Adipocyte (in vitro differentiated cells): ENCODE measurements around the gene AGAP2.
A peak's percentile ranks its signal among the peaks of the same experiment; 100 is the strongest.
"Not testable (repeated sequence)": the region's sequence is repeated elsewhere in the genome, so short reads cannot be mapped to it uniquely, and the experiment has no call there.

ENCODE experiments used
- DNase-seq: peaks from one replicate; pipeline ENCODE4 v3.0.0-alpha.2; 2015; ENCODE audit warnings: low read depth
- H3K27me3 ChIP-seq: replicated peaks from 2 replicates; pipeline ENCODE4 v1.7.0; 2013; ENCODE audit warnings: mild to moderate bottlenecking, low read length, moderate library complexity; ENCODE audit not compliant: control insufficient read depth, insufficient read depth
- H3K36me3 ChIP-seq: 2 replicates; pipeline ENCODE4 v1.7.0; 2013; ENCODE audit warnings: low read length, mild to moderate bottlenecking, moderate library complexity; ENCODE audit not compliant: control insufficient read depth, insufficient read depth, severe bottlenecking
- H3K4me1 ChIP-seq: 2 replicates; pipeline ENCODE4 v1.7.0; 2013; ENCODE audit warnings: mild to moderate bottlenecking, low read length, moderate library complexity; ENCODE audit not compliant: control insufficient read depth, insufficient read depth
- H3K4me3 ChIP-seq: 2 replicates; pipeline ENCODE4 v1.7.0; 2013; ENCODE audit warnings: mild to moderate bottlenecking, low read length, moderate library complexity
- H3K9ac ChIP-seq: 2 replicates; pipeline ENCODE4 v1.7.0; 2013; ENCODE audit warnings: mild to moderate bottlenecking, low read length, moderate library complexity
- H3K9me3 ChIP-seq: 2 replicates; pipeline ENCODE4 v1.7.0; 2013; ENCODE audit warnings: mild to moderate bottlenecking, low read length, moderate library complexity; ENCODE audit not compliant: control insufficient read depth

Gene AGAP2

GRCh38 chr12:57697076-57697475, 41.5 kb downstream of the AGAP2 start:
- no peak overlapping the region for H3K4me3 ChIP-seq
- H3K36me3 ChIP-seq = peaks cover 39% of the 10 kb centered on the region
- H3K4me1 ChIP-seq = peaks cover 12% of the 10 kb centered on the region
- no peak overlapping the region for H3K9ac ChIP-seq
- H3K9me3 ChIP-seq = no peaks in the 10 kb centered on the region
- no peaks in the 10 kb centered on the region for H3K27me3 ChIP-seq
- no peak for DNase-seq

DNA sequence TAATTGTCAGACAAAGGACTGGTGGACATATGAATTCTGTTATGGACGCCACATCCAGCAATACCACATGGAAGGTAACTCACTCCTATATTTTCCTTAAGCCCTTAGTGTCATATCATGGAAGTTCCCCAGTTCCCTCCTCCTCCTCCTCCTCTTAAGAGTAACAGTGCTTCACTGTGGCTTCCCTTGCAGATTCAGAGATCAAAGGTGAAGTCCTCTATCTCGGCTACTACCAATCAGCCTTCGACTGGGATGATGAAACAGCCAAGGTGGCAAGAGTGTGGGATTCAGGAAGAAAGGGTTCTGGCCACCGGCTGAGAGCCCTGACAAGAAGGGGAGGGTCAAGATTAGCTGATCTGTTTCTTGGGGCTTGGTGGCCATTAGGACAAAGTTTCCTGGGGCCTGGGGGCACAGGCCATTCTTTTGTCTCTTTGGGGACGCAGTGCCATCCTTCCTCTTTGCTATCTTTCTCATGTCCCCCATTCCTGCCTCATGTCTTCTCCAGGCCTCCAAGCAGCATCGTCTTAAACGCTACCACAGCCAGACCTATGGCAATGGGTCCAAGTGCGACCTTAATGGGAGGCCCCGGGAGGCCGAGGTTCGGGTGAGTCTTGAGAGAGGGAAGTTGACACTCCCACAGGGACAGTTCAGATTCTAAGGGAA, 42.6 kb downstream of the AGAP2 start:
- H3K4me1 ChIP-seq = peaks cover 12% of the 10 kb centered on the region
- peaks cover 37% of the 10 kb centered on the region for H3K36me3 ChIP-seq
- no peak for DNase-seq
- H3K9me3 ChIP-seq = no peaks in the 10 kb centered on the region
- H3K4me3 ChIP-seq = no peak overlapping the region
- no peak overlapping the region for H3K9ac ChIP-seq
- no peaks in the 10 kb centered on the region for H3K27me3 ChIP-seq

GRCh38 chr12:57694459-57695019, 44.0 kb downstream of the AGAP2 start:
- no peaks in the 10 kb centered on the region for H3K9me3 ChIP-seq
- peak overlapping the region; percentile 99 for H3K9ac ChIP-seq
- H3K36me3 ChIP-seq = peaks cover 32% of the 10 kb centered on the region
- peaks cover 12% of the 10 kb centered on the region for H3K4me1 ChIP-seq
- peak overlapping the region; percentile 99 for H3K4me3 ChIP-seq
- no peaks in the 10 kb centered on the region for H3K27me3 ChIP-seq
- DNase-seq = peak; percentile 52

- H3K9ac ChIP-seq = peak within 1 kb of the TSS; percentile 99
- DNase-seq = peak; percentile 100
- peaks cover 29% of the 10 kb centered on the region for H3K36me3 ChIP-seq
- no peaks in the 10 kb centered on the region for H3K9me3 ChIP-seq
- H3K4me3 ChIP-seq = peak within 1 kb of the TSS; percentile 99
- H3K27me3 ChIP-seq = no peaks in the 10 kb centered on the region
- H3K4me1 ChIP-seq = peaks cover 12% of the 10 kb centered on the region
Observed at GRCh38 chr12:57693659-57694458, 44.7 kb downstream of the AGAP2 start, which contains the start of gene OS9. TSS of gene OS9 (plus strand) at chr12:57694132. CDS start at chr12:57694162, 30 bp downstream.

GRCh38 chr12:57693317-57693658, 45.3 kb downstream of the AGAP2 start:
- Histone ChIP-seq H3K9me3 (no peaks in the 10 kb centered on the region), H3K36me3 (peaks cover 24% of the 10 kb centered on the region), H3K9ac (peak overlapping the region; percentile 41), H3K4me1 (peaks cover 12% of the 10 kb centered on the region), H3K4me3 (peak overlapping the region; percentile 63), H3K27me3 (no peaks in the 10 kb centered on the region)
- peak; percentile 2 for DNase-seq

- Histone ChIP-seq H3K9ac (no peak overlapping the region), H3K36me3 (peaks cover 16% of the 10 kb centered on the region), H3K9me3 (no peaks in the 10 kb centered on the region), H3K4me1 (peaks cover 12% of the 10 kb centered on the region), H3K4me3 (no peak overlapping the region), H3K27me3 (no peaks in the 10 kb centered on the region)
- no peak for DNase-seq
Observed at GRCh38 chr12:57692500-57692899, 46.0 kb downstream of the AGAP2 start.

GRCh38 chr12:57688931-57689330, 49.6 kb downstream of the AGAP2 start:
- H3K9ac ChIP-seq = no peak overlapping the region
- no peaks in the 10 kb centered on the region for H3K9me3 ChIP-seq
- peaks cover 9% of the 10 kb centered on the region for H3K27me3 ChIP-seq
- no peak overlapping the region for H3K4me3 ChIP-seq
- peaks cover 5% of the 10 kb centered on the region for H3K4me1 ChIP-seq
- no peaks in the 10 kb centered on the region for H3K36me3 ChIP-seq
- DNase-seq = no peak

- no peaks in the 10 kb centered on the region for H3K9me3 ChIP-seq
Observed at GRCh38 chr12:57687862-57688261, 50.7 kb downstream of the AGAP2 start.

GRCh38 chr12:57679697-57680096, 58.8 kb downstream of the AGAP2 start:
- no peaks in the 10 kb centered on the region for H3K4me1 ChIP-seq
- peaks cover 3% of the 10 kb centered on the region for H3K27me3 ChIP-seq
- H3K4me3 ChIP-seq = no peak overlapping the region
- DNase-seq = no peak
- H3K36me3 ChIP-seq = no peaks in the 10 kb centered on the region
- peaks cover 10% of the 10 kb centered on the region for H3K9me3 ChIP-seq
- H3K9ac ChIP-seq = no peak overlapping the region

More at GRCh38 chr12:57687862-57688261, 50.7 kb downstream of the AGAP2 start:
- H3K9ac ChIP-seq = no peak overlapping the region
- peaks cover 9% of the 10 kb centered on the region for H3K27me3 ChIP-seq
- DNase-seq = no peak
- H3K4me3 ChIP-seq = no peak overlapping the region
- no peaks in the 10 kb centered on the region for H3K4me1 ChIP-seq
- H3K36me3 ChIP-seq = no peaks in the 10 kb centered on the region

- H3K4me3 ChIP-seq, H3K9ac ChIP-seq, DNase-seq, H3K27me3 ChIP-seq, H3K36me3 ChIP-seq, H3K4me1 ChIP-seq: not testable (repeated sequence)
- peaks cover 10% of the 10 kb centered on the region for H3K9me3 ChIP-seq
Observed at GRCh38 chr12:57677947-57678346, 60.6 kb downstream of the AGAP2 start.

DNA sequence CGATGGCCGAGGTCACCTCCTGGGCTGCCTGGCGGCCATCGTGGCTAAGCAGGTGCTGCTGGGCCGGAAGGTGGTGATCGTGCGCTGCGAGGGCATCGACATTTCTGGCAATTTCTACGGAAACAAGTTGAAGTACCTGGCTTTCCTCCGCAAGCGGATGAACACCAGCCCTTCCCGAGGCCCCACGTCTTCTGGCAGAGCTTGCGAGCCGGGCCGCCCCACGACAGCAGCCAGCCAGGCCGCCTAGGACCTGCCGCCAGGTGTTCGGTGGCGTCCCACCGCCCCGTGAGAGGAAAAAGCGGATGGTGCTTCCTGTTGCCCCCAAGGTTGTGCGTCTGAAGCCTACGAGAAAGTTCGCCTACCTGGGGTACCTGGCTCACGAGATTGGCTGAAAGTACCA, 63.9 kb downstream of the AGAP2 start:
- H3K4me1 ChIP-seq = no peaks in the 10 kb centered on the region
- H3K36me3 ChIP-seq = no peaks in the 10 kb centered on the region
- no peak overlapping the region for H3K4me3 ChIP-seq
- H3K27me3 ChIP-seq = peaks cover 3% of the 10 kb centered on the region
- H3K9ac ChIP-seq = no peak overlapping the region
- DNase-seq = no peak
- H3K9me3 ChIP-seq = no peaks in the 10 kb centered on the region
